Panc1 (cell line): Measurements from ENCODE around the gene ADAM12. TPM values are rescaled to one million over a fixed set of nuclear protein-coding genes. Genes with fewer than 3 reads are reported as not detected.

Experiments used
- ATAC-seq: fragments of 200-7000 bp; cut with Tn5 transposase; 2 replicates; pipeline ENCODE4 v1.9.1; 2020; ENCODE audit warnings: mild to moderate bottlenecking, moderate library complexity
- BruUV-seq: library from RNA; stranded (reverse); fragments of 400-500 nt; replicated peaks from 2 replicates; lab custom pipeline; 2021; lab: Mats Ljungman, UMichigan
- CTCF ChIA-PET: fragments of 300-600 bp; sonication (Branson Sonifier 250); formaldehyde crosslinking; loops from one replicate; lab custom pipeline; 2022; ENCODE audit warnings: antibody characterized with exemption; lab: Charles Lee
- POLR2A ChIA-PET: fragments of 300-600 bp; sonication (Branson Sonifier 250); formaldehyde crosslinking; loops from one replicate; lab custom pipeline; 2022; ENCODE audit warnings: antibody characterized with exemption; lab: Charles Lee
- DNase-seq: peaks from one replicate; pipeline ENCODE4 v3.0.0-alpha.2; 2010; ENCODE audit warnings: low read depth, low spot score
- H3K27ac ChIP-seq: 2 replicates; pipeline ENCODE4 v1.5.1; 2011; ENCODE audit warnings: mild to moderate bottlenecking, low read length, inconsistent platforms
- H3K27me3 ChIP-seq: fragments of 200-500 bp; sonication (Bioruptor generic); 2 replicates; pipeline ENCODE4 v1.6.0; 2014; ENCODE audit warnings: low read length, inconsistent platforms; ENCODE audit not compliant: control insufficient read depth, insufficient read depth
- H3K36me3 ChIP-seq: fragments of 200-500 bp; sonication (Bioruptor generic); 2 replicates; pipeline ENCODE4 v1.5.1; 2014; ENCODE audit warnings: inconsistent platforms, mild to moderate bottlenecking, low read length, moderate library complexity; ENCODE audit not compliant: control insufficient read depth, insufficient read depth
- H3K4me1 ChIP-seq: 2 replicates; pipeline ENCODE4 v1.5.1; 2011; ENCODE audit warnings: inconsistent platforms, mild to moderate bottlenecking, low read length, moderate library complexity; ENCODE audit not compliant: control insufficient read depth, insufficient read depth
- H3K4me3 ChIP-seq, 2 experiments: 2 replicates each; pipeline ENCODE4 v1.5.1; 2011 to 2012; ENCODE audit warnings: low read depth in 2 of 2, low read length in 2 of 2, mild to moderate bottlenecking in 2 of 2, inconsistent platforms in 1 of 2, moderate library complexity in 1 of 2
- H3K9me3 ChIP-seq: fragments of 200-500 bp; sonication (Bioruptor generic); 2 replicates; pipeline ENCODE4 v1.5.1; 2014; ENCODE audit warnings: low read depth, mild to moderate bottlenecking, inconsistent platforms, low read length, moderate library complexity; ENCODE audit not compliant: control insufficient read depth, insufficient read depth
- CTCF ChIP-seq: fragments of 450-650 bp; IDR thresholded peaks from 2 replicates; pipeline ENCODE4 v1.5.1; 2017; ENCODE audit warnings: mild to moderate bottlenecking
- POLR2AphosphoS5 ChIP-seq: IDR thresholded peaks from 2 replicates; pipeline ENCODE4 v1.6.1; 2012; ENCODE audit warnings: mild to moderate bottlenecking, low read depth, low read length, moderate library complexity
- REST ChIP-seq, 2 experiments: IDR thresholded peaks; 2 replicates each; pipeline ENCODE4 v1.6.1; 2011 to 2012; ENCODE audit warnings: low read depth in 2 of 2, control low read depth in 1 of 2, low read length in 1 of 2, mild to moderate bottlenecking in 1 of 2, moderate library complexity in 1 of 2; ENCODE audit not compliant: insufficient read depth in 1 of 2
- SIN3A ChIP-seq: IDR thresholded peaks from 2 replicates; pipeline ENCODE4 v1.6.1; 2012; ENCODE audit warnings: low read depth, mild to moderate bottlenecking, low read length, moderate library complexity, borderline replicate concordance; ENCODE audit not compliant: insufficient read depth
- TCF7L2 ChIP-seq: IDR thresholded peaks from 2 replicates; pipeline ENCODE4 v1.6.1; 2011; ENCODE audit warnings: mild to moderate bottlenecking, low read depth, low read length, inconsistent platforms
- in situ Hi-C: cut with HindIII; loops from 2 replicates; pipeline ENCODE4 v1.10.0; 2016; ENCODE audit warnings: low sequenced_read_pairs, low pct_unique_long_range_greater_than_20kb
- intact Hi-C: fragments of 100-400 bp; cut with micrococcal nuclease; formaldehyde crosslinking; loops from one replicate; pipeline ENCODE4 v1.10.0; 2022; ENCODE audit not compliant: unreplicated experiment
- total RNA-seq: library from RNA; stranded (reverse); gene quantifications from one replicate; pipeline ENCODE4 v1.2.1, GENCODE V29; 2021; ENCODE audit not compliant: unreplicated experiment

ADAM12 gene
- total RNA-seq, 1 experiment from 2014 or later, result 0.10 TPM

- Histone ChIP-seq H3K9me3 (no peaks in the 10 kb centered on the region), H3K36me3 (no peaks in the 10 kb centered on the region), H3K4me1 (no peaks in the 10 kb centered on the region), H3K27me3 (no peaks in the 10 kb centered on the region), H3K4me3 (no peak overlapping the region), H3K27ac (no peak overlapping the region)
- CTCF ChIA-PET, result no interaction called here
- no peak for TF ChIP-seq POLR2AphosphoS5
- TF ChIP-seq SIN3A, result no peak
- TF ChIP-seq TCF7L2, result no peak
- TF ChIP-seq REST (IDR thresholded peaks at IDR 0.05; ENCODE audit: insufficient read depth in 1 of 2, low read depth in 2 of 2, low read length in 1 of 2), result no peak
- TF ChIP-seq CTCF, result no peak
- no peak for DNase-seq
- intact Hi-C loops (no loop called here), in situ Hi-C loops (no loop called here)
- no TSS peak for BruUV-seq
- POLR2A ChIA-PET, result no interaction called here
- no peak for ATAC-seq
Measured at GRCh38 chr10:126084369-126084768, 303.9 kb downstream of the ADAM12 start.

- Histone ChIP-seq H3K9me3 (no peaks in the 10 kb centered on the region), H3K36me3 (no peaks in the 10 kb centered on the region), H3K4me3 (no peak overlapping the region), H3K4me1 (no peaks in the 10 kb centered on the region), H3K27ac (no peak overlapping the region), H3K27me3 (no peaks in the 10 kb centered on the region)
- no peak for DNase-seq
- intact Hi-C loops, result no loop called here
- POLR2A ChIA-PET, result no interaction called here
- in situ Hi-C loops, result no loop called here
- TF ChIP-seq TCF7L2 (no peak), CTCF (no peak), POLR2AphosphoS5 (no peak), SIN3A (no peak), REST (IDR thresholded peaks at IDR 0.05; ENCODE audit: insufficient read depth in 1 of 2, low read depth in 2 of 2, low read length in 1 of 2) (no peak)
- no TSS peak for BruUV-seq
- no peak for ATAC-seq
- CTCF ChIA-PET, result no interaction called here
Measured at GRCh38 chr10:126083009-126083408, 305.3 kb downstream of the ADAM12 start.
